Daoy (cell line): Measurements from ENCODE around the gene ADGRL1. TPM values are rescaled to one million over a fixed set of nuclear protein-coding genes. Genes with fewer than 3 reads are reported as not detected.
"Not testable (repeated sequence)": the region's sequence is repeated elsewhere in the genome, so short reads cannot be mapped to it uniquely, and the experiment has no call there.

Experiments used
- DNase-seq: peaks from one replicate; pipeline ENCODE4 v3.0.0-alpha.2; 2015; ENCODE audit warnings: low read depth
- total RNA-seq: library from RNA; depleted of rRNA; stranded (reverse); fragments of >200 nt; shearing (Covaris generic); gene quantifications from 2 replicates; pipeline ENCODE4 v1.2.3, GENCODE V29; 2014

ADGRL1 gene
- total RNA-seq, 1 experiment from 2014 or later = 2.3 TPM

GRCh38 chr19:14218620-14219330 lies 12.8 kb upstream of the ADGRL1 start:
- no peak for DNase-seq

GRCh38 chr19:14217886-14218285 lies 11.9 kb upstream of the ADGRL1 start:
- DNase-seq = not testable (repeated sequence)

GRCh38 chr19:14214580-14214979 lies 8.6 kb upstream of the ADGRL1 start:
- no peak for DNase-seq

- DNase-seq = not testable (repeated sequence)
Measured at GRCh38 chr19:14210182-14210581, 4.2 kb upstream of the ADGRL1 start.

GRCh38 chr19:14209401-14209800 lies 3.4 kb upstream of the ADGRL1 start:
- DNase-seq = not testable (repeated sequence)

- DNase-seq = not testable (repeated sequence)
Measured at GRCh38 chr19:14208496-14208895, 2.5 kb upstream of the ADGRL1 start.

GRCh38 chr19:14207796-14208195 lies 1.8 kb upstream of the ADGRL1 start:
- not testable (repeated sequence) for DNase-seq

- peak; percentile 91 for DNase-seq
Measured at GRCh38 chr19:14206737-14207726, 1.1 kb upstream of the ADGRL1 start.

GRCh38 chr19:14206308-14206707 lies 339 bp upstream of the ADGRL1 start:
- not testable (repeated sequence) for DNase-seq

GRCh38 chr19:14204676-14205451 lies 1.1 kb downstream of the ADGRL1 start:
- DNase-seq = not testable (repeated sequence)

- DNase-seq = not testable (repeated sequence)
Measured at GRCh38 chr19:14204219-14204618, 1.8 kb downstream of the ADGRL1 start.

- not testable (repeated sequence) for DNase-seq
Measured at GRCh38 chr19:14203788-14204187, 2.2 kb downstream of the ADGRL1 start.

GRCh38 chr19:14203177-14203576 lies 2.8 kb downstream of the ADGRL1 start:
- DNase-seq = no peak

- not testable (repeated sequence) for DNase-seq
Measured at GRCh38 chr19:14201481-14201880, 4.5 kb downstream of the ADGRL1 start.

- peak; percentile 54 for DNase-seq
Measured at GRCh38 chr19:14200147-14200841, 5.7 kb downstream of the ADGRL1 start.

- peak; percentile 29 for DNase-seq
Measured at GRCh38 chr19:14198384-14199376, 7.3 kb downstream of the ADGRL1 start.

GRCh38 chr19:14197882-14198281 lies 8.1 kb downstream of the ADGRL1 start:
- DNase-seq = no peak

GRCh38 chr19:14197288-14197687 lies 8.7 kb downstream of the ADGRL1 start:
- not testable (repeated sequence) for DNase-seq

GRCh38 chr19:14196105-14196504 lies 9.9 kb downstream of the ADGRL1 start:
- peak; percentile 63 for DNase-seq

GRCh38 chr19:14195216-14195615 lies 10.8 kb downstream of the ADGRL1 start:
- not testable (repeated sequence) for DNase-seq
